GM21447 (cell line): Measurements from ENCODE around the gene DBH.
"Not testable (repeated sequence)": the region's sequence is repeated elsewhere in the genome, so short reads cannot be mapped to it uniquely, and the experiment has no call there.

ENCODE experiments used
- ATAC-seq: cut with Tn5 transposase; IDR thresholded peaks from one replicate; pipeline ENCODE4 v1.9.1; 2021; ENCODE audit not compliant: unreplicated experiment

The DBH gene

GRCh38 chr9:133664173-133665050 lies 28.2 kb downstream of the DBH start:
- ATAC-seq, result no peak

GRCh38 chr9:133665096-133665495 lies 28.9 kb downstream of the DBH start:
- no peak for ATAC-seq

GRCh38 chr9:133665535-133665934 lies 29.4 kb downstream of the DBH start:
- ATAC-seq, result no peak

- no peak for ATAC-seq
These were observed 30.2 kb downstream of the DBH start for GRCh38 chr9:133666387-133666786.

- no peak for ATAC-seq
These were observed 30.7 kb downstream of the DBH start for GRCh38 chr9:133666845-133667244.

- no peak for ATAC-seq
These were observed 31.7 kb downstream of the DBH start for GRCh38 chr9:133667759-133668450.

GRCh38 chr9:133669182-133669801 lies 33.1 kb downstream of the DBH start:
- no peak for ATAC-seq

GRCh38 chr9:133670466-133670865 lies 34.3 kb downstream of the DBH start:
- no peak for ATAC-seq

GRCh38 chr9:133671371-133671770 lies 35.2 kb downstream of the DBH start:
- no peak for ATAC-seq

GRCh38 chr9:133672503-133673257 lies 36.5 kb downstream of the DBH start:
- ATAC-seq, result no peak

GRCh38 chr9:133673258-133673655 lies 37.1 kb downstream of the DBH start:
- ATAC-seq, result no peak

- ATAC-seq, result no peak
These were observed 37.9 kb downstream of the DBH start for GRCh38 chr9:133674091-133674490.

GRCh38 chr9:133675796-133676195 lies 39.6 kb downstream of the DBH start:
- ATAC-seq, result not testable (repeated sequence)

- no peak for ATAC-seq
These were observed 40.3 kb downstream of the DBH start for GRCh38 chr9:133676450-133676849.

GRCh38 chr9:133677126-133678010 lies 41.2 kb downstream of the DBH start:
- ATAC-seq, result no peak

GRCh38 chr9:133679056-133679455 lies 42.9 kb downstream of the DBH start:
- no peak for ATAC-seq

- ATAC-seq, result no peak
These were observed 43.4 kb downstream of the DBH start for GRCh38 chr9:133679466-133680061.

GRCh38 chr9:133680250-133680975 lies 44.2 kb downstream of the DBH start:
- ATAC-seq, result no peak
